Upper lobe of left lung (tissue), 6 donors: ENCODE data around the gene ZNF181. TPM values are rescaled to one million over a fixed set of nuclear protein-coding genes. Genes with fewer than 3 reads are reported as not detected.
A peak's percentile ranks its signal among the peaks of the same experiment; 100 is the strongest.

Source experiments
- ATAC-seq, 2 donors: fragments of 200-7000 bp; cut with Tn5 transposase; one replicate each; pipeline ENCODE4 v1.9.1; 2022; ENCODE audit warnings: mild to moderate bottlenecking in 2 of 2, moderate library complexity in 2 of 2; ENCODE audit not compliant: low FRiP score in 2 of 2
- DNase-seq, 2 donors: peaks; one replicate each; pipeline ENCODE4 v3.0.0-alpha.2; 2019 to 2020
- H3K27ac ChIP-seq, 4 donors: fragments of 200-600 bp; sonication (generic); one replicate each; pipeline ENCODE4 v1.5.1; 2016 to 2019
- H3K27me3 ChIP-seq, 4 donors: fragments of 200-600 bp; sonication (generic); one replicate each; pipeline ENCODE4 v1.5.1; 2017 to 2019
- H3K36me3 ChIP-seq, 4 donors: fragments of 200-600 bp; sonication (generic); one replicate each; pipeline ENCODE4 v1.5.1; 2016 to 2019
- H3K4me1 ChIP-seq, 4 donors: fragments of 200-600 bp; sonication (generic); one replicate each; pipeline ENCODE4 v1.5.1; 2018 to 2019
- H3K4me3 ChIP-seq, 4 donors: fragments of 200-600 bp; sonication (generic); one replicate each; pipeline ENCODE4 v1.5.1; 2017 to 2019; ENCODE audit warnings: mild to moderate bottlenecking in 2 of 4, moderate library complexity in 1 of 4
- H3K9me3 ChIP-seq, 4 donors: fragments of 200-600 bp; sonication (generic); one replicate each; pipeline ENCODE4 v1.5.1; 2018 to 2019
- CTCF ChIP-seq, 6 experiments: fragments of 450-650 bp in 4 of 6; fragments of 200-600 bp in 2 of 6; sonication (generic) in 2 of 6; IDR thresholded peaks; one replicate each; pipeline ENCODE4 v1.5.1; 2016 to 2019; ENCODE audit warnings: antibody characterized with exemption in 6 of 6
- EP300 ChIP-seq, 4 donors: sonication (generic); formaldehyde crosslinking; IDR thresholded peaks; one replicate each; pipeline ENCODE4 v1.5.1; 2017; ENCODE audit warnings: antibody characterized with exemption in 4 of 4, control low read depth in 2 of 4
- POLR2A ChIP-seq, 4 donors: fragments of 450-650 bp; IDR thresholded peaks; one replicate each; pipeline ENCODE4 v1.5.1; 2016 to 2017; ENCODE audit warnings: antibody characterized with exemption in 4 of 4, mild to moderate bottlenecking in 2 of 4
- POLR2AphosphoS5 ChIP-seq, 2 donors: sonication (generic); formaldehyde crosslinking; IDR thresholded peaks; one replicate each; pipeline ENCODE4 v1.5.1; 2017; ENCODE audit warnings: antibody characterized with exemption in 2 of 2
- WGBS, 2 donors: methylation state at CpG; one replicate each; pipeline ENCODE4 v1.1.5; 2017 to 2018; 5-methylcytosine and 5-hydroxymethylcytosine counted together
- total RNA-seq, 6 donors: library from RNA; depleted of rRNA in 4 of 6; stranded (reverse); fragments of >200 nt in 4 of 6; gene quantifications; one replicate each; pipeline versions ENCODE4 v1.1.0 to v1.2.1, GENCODE V29; 2016 to 2021
- donor health status: DM: no; HTN: no; CAD: no; lungs with moderate emphysema.
- donor health status: DM: no; HTN: yes; CAD: no; lungs with severe emphysema.

Gene ZNF181
- total RNA-seq, 6 donors from 2014 or later: 2.3 to 29.3 (median 10.2) TPM

GRCh38 chr19:34712395-34713261, 21.4 kb upstream of the ZNF181 start:
- peaks cover 0 to 8% (median 3%) of the 10 kb centered on the region in 4 donors for H3K9me3 ChIP-seq
- peak; percentile 65 to 66 for ATAC-seq
- no peak for TF ChIP-seq POLR2A (IDR thresholded peaks at IDR 0.05)
- peak; percentile 61 to 92 (median 80) for TF ChIP-seq CTCF (IDR thresholded peaks at IDR 0.05)
- TF ChIP-seq POLR2AphosphoS5 (IDR thresholded peaks at IDR 0.05): no peak
- peak in 1 of 2 donors; percentile 64 for DNase-seq
- H3K27me3 ChIP-seq: no peaks in the 10 kb centered on the region
- WGBS, 2 donors: 36 to 39% methylated on average over 11 of the region's 11 CpGs
- no peaks in the 10 kb centered on the region for H3K4me1 ChIP-seq
- no peak overlapping the region for H3K27ac ChIP-seq
- no peaks in the 10 kb centered on the region for H3K36me3 ChIP-seq
- H3K4me3 ChIP-seq: no peak overlapping the region

GRCh38 chr19:34713262-34713637, 20.8 kb upstream of the ZNF181 start:
- Histone ChIP-seq H3K4me1 (no peaks in the 10 kb centered on the region), H3K4me3 (no peak overlapping the region), H3K27me3 (no peaks in the 10 kb centered on the region), H3K36me3 (no peaks in the 10 kb centered on the region), H3K9me3 (peaks cover 0 to 8% (median 3%) of the 10 kb centered on the region in 4 donors), H3K27ac (no peak overlapping the region)
- TF ChIP-seq POLR2A (IDR thresholded peaks at IDR 0.05): no peak
- TF ChIP-seq EP300 (IDR thresholded peaks at IDR 0.05): no peak
- no peak for TF ChIP-seq CTCF (IDR thresholded peaks at IDR 0.05)
- TF ChIP-seq POLR2AphosphoS5 (IDR thresholded peaks at IDR 0.05): no peak
- DNase-seq: no peak
- no peak for ATAC-seq
- 85 to 89% methylated on average over 2 of the region's 2 CpGs for WGBS, 2 donors

GRCh38 chr19:34715357-34715756, 18.7 kb upstream of the ZNF181 start:
- H3K27ac ChIP-seq: no peak overlapping the region
- peaks cover 0 to 8% (median 3%) of the 10 kb centered on the region in 4 donors for H3K9me3 ChIP-seq
- no peak overlapping the region for H3K4me3 ChIP-seq
- no peak for TF ChIP-seq CTCF (IDR thresholded peaks at IDR 0.05)
- TF ChIP-seq POLR2A (IDR thresholded peaks at IDR 0.05): no peak
- TF ChIP-seq EP300 (IDR thresholded peaks at IDR 0.05): no peak
- no peak for TF ChIP-seq POLR2AphosphoS5 (IDR thresholded peaks at IDR 0.05)
- ATAC-seq (no peak), DNase-seq (no peak)
- no peaks in the 10 kb centered on the region for H3K27me3 ChIP-seq
- no peaks in the 10 kb centered on the region for H3K36me3 ChIP-seq
- H3K4me1 ChIP-seq: no peaks in the 10 kb centered on the region

- TF ChIP-seq POLR2AphosphoS5 (IDR thresholded peaks at IDR 0.05): no peak
- TF ChIP-seq EP300 (IDR thresholded peaks at IDR 0.05): no peak
- TF ChIP-seq POLR2A (IDR thresholded peaks at IDR 0.05): no peak
- no peak for TF ChIP-seq CTCF (IDR thresholded peaks at IDR 0.05)
- H3K27me3 ChIP-seq: no peaks in the 10 kb centered on the region
- WGBS, 2 donors: 61 to 68% methylated on average over 10 to 11 of the region's 11 CpGs
Observed at GRCh38 chr19:34722353-34722752, 11.7 kb upstream of the ZNF181 start.

GRCh38 chr19:34725400-34725799, 8.6 kb upstream of the ZNF181 start:
- 38 to 42% methylated on average over 6 of the region's 6 CpGs for WGBS, 2 donors
- DNase-seq: no peak

More at GRCh38 chr19:34722353-34722752, 11.7 kb upstream of the ZNF181 start:
- ATAC-seq (no peak), DNase-seq (no peak)
- H3K4me1 ChIP-seq: no peaks in the 10 kb centered on the region
- H3K27ac ChIP-seq: no peak overlapping the region
- H3K9me3 ChIP-seq: no peaks in the 10 kb centered on the region
- H3K4me3 ChIP-seq: no peak overlapping the region
- H3K36me3 ChIP-seq: no peaks in the 10 kb centered on the region

More at GRCh38 chr19:34725400-34725799, 8.6 kb upstream of the ZNF181 start:
- TF ChIP-seq POLR2A (IDR thresholded peaks at IDR 0.05) (no peak), EP300 (IDR thresholded peaks at IDR 0.05) (no peak), POLR2AphosphoS5 (IDR thresholded peaks at IDR 0.05) (no peak), CTCF (IDR thresholded peaks at IDR 0.05) (no peak)
- Histone ChIP-seq H3K4me3 (no peak overlapping the region), H3K4me1 (no peaks in the 10 kb centered on the region), H3K36me3 (no peaks in the 10 kb centered on the region), H3K27me3 (no peaks in the 10 kb centered on the region), H3K9me3 (no peaks in the 10 kb centered on the region), H3K27ac (no peak overlapping the region)
- ATAC-seq: no peak
